H9 (cell line): ENCODE data around the gene INPP5A. TPM values are rescaled to one million over a fixed set of nuclear protein-coding genes. Genes with fewer than 3 reads are reported as not detected.

Experiments
- DNase-seq: peaks from one replicate; pipeline ENCODE4 v3.0.0-alpha.2; 2017
- H2AFZ ChIP-seq: one replicate; pipeline ENCODE4 v1.6.1; 2013; ENCODE audit warnings: mild to moderate bottlenecking, low read length, control low read depth, moderate library complexity
- H2AK5ac ChIP-seq: 2 replicates; pipeline ENCODE4 v1.6.1; 2013; ENCODE audit warnings: low read length, control low read depth, mixed read lengths; ENCODE audit not compliant: insufficient read length
- H2BK120ac ChIP-seq: one replicate; pipeline ENCODE4 v1.6.1; 2013; ENCODE audit warnings: low read depth, mild to moderate bottlenecking, low read length, control low read depth, inconsistent platforms; ENCODE audit not compliant: poor library complexity, severe bottlenecking
- H2BK12ac ChIP-seq: 2 replicates; pipeline ENCODE4 v1.6.1; 2013; ENCODE audit warnings: low read length, control low read depth, mixed read lengths, low read depth; ENCODE audit not compliant: insufficient read length
- H2BK15ac ChIP-seq: 2 replicates; pipeline ENCODE4 v1.6.1; 2013; ENCODE audit warnings: low read depth, low read length, control low read depth
- H2BK20ac ChIP-seq: one replicate; pipeline ENCODE4 v1.6.1; 2013; ENCODE audit warnings: low read depth, mild to moderate bottlenecking, low read length, control low read depth, inconsistent platforms; ENCODE audit not compliant: poor library complexity, severe bottlenecking
- H2BK5ac ChIP-seq: 2 replicates; pipeline ENCODE4 v1.6.1; 2013; ENCODE audit warnings: low read length, control low read depth, mixed read lengths; ENCODE audit not compliant: insufficient read length
- H3K14ac ChIP-seq: 2 replicates; pipeline ENCODE4 v1.6.1; 2013; ENCODE audit warnings: low read length, control low read depth; ENCODE audit not compliant: insufficient read depth
- H3K18ac ChIP-seq: 2 replicates; pipeline ENCODE4 v1.6.1; 2013; ENCODE audit warnings: low read depth, mild to moderate bottlenecking, mixed read lengths, low read length, control low read depth; ENCODE audit not compliant: insufficient read length
- H3K23ac ChIP-seq: 2 replicates; pipeline ENCODE4 v1.6.1; 2013; ENCODE audit warnings: low read length, control low read depth, mixed read lengths, low read depth; ENCODE audit not compliant: insufficient read length
- H3K23me2 ChIP-seq: 2 replicates; pipeline ENCODE4 v1.6.1; 2013; ENCODE audit warnings: low read depth, mild to moderate bottlenecking, mixed read lengths, low read length, control low read depth; ENCODE audit not compliant: insufficient read length, poor library complexity, severe bottlenecking
- H3K27ac ChIP-seq: 2 replicates; pipeline ENCODE4 v1.5.1; 2013; ENCODE audit warnings: low read length, control low read depth, mixed read lengths, low read depth; ENCODE audit not compliant: insufficient read length
- H3K27me3 ChIP-seq: 2 replicates; pipeline ENCODE4 v1.6.1; 2013; ENCODE audit warnings: low read length, control low read depth, inconsistent platforms; ENCODE audit not compliant: insufficient read depth
- H3K4ac ChIP-seq: 2 replicates; pipeline ENCODE4 v1.6.1; 2013; ENCODE audit warnings: low read depth, mild to moderate bottlenecking, control low read depth, inconsistent platforms, low read length, moderate library complexity
- H3K4me1 ChIP-seq: 2 replicates; pipeline ENCODE4 v1.6.1; 2013; ENCODE audit warnings: low read length, control low read depth, inconsistent platforms; ENCODE audit not compliant: insufficient read depth
- H3K4me2 ChIP-seq: 2 replicates; pipeline ENCODE4 v1.6.1; 2013; ENCODE audit warnings: low read length, control low read depth, mixed read lengths; ENCODE audit not compliant: insufficient read length, insufficient read depth
- H3K56ac ChIP-seq: 2 replicates; pipeline ENCODE4 v1.6.1; 2013; ENCODE audit warnings: low read depth, mild to moderate bottlenecking, mixed read lengths, low read length, control low read depth; ENCODE audit not compliant: insufficient read length
- H3K79me1 ChIP-seq: 2 replicates; pipeline ENCODE4 v1.6.1; 2013; ENCODE audit warnings: low read depth, mild to moderate bottlenecking, moderate library complexity, low read length, control low read depth, inconsistent platforms; ENCODE audit not compliant: insufficient read depth, poor library complexity, severe bottlenecking
- H3K79me2 ChIP-seq: 2 replicates; pipeline ENCODE4 v1.6.1; 2013; ENCODE audit warnings: low read length, control low read depth, inconsistent platforms; ENCODE audit not compliant: insufficient read depth
- H3K9ac ChIP-seq: 2 replicates; pipeline ENCODE4 v1.6.1; 2013; ENCODE audit warnings: low read length, control low read depth, mixed read lengths; ENCODE audit not compliant: insufficient read length; ENCODE audit errors: extremely low read depth
- H3K9me3 ChIP-seq: one replicate; pipeline ENCODE4 v1.6.1; 2013; ENCODE audit warnings: low read depth, low read length, inconsistent platforms; ENCODE audit not compliant: control insufficient read depth
- H3T11ph ChIP-seq: one replicate; pipeline ENCODE4 v1.6.1; 2013; ENCODE audit warnings: mild to moderate bottlenecking, low read length, control low read depth, inconsistent platforms
- H4K20me1 ChIP-seq: one replicate; pipeline ENCODE4 v1.6.1; 2013; ENCODE audit not compliant: control insufficient read depth, insufficient read length, insufficient read depth
- H4K5ac ChIP-seq: 2 replicates; pipeline ENCODE4 v1.6.1; 2013; ENCODE audit warnings: low read depth, mild to moderate bottlenecking, mixed read lengths, low read length, control low read depth; ENCODE audit not compliant: insufficient read length
- H4K8ac ChIP-seq: replicated peaks from 2 replicates; pipeline ENCODE4 v1.6.1; 2013; ENCODE audit warnings: low read length, control low read depth, mixed read lengths, low read depth; ENCODE audit not compliant: insufficient read length
- H4K91ac ChIP-seq: 2 replicates; pipeline ENCODE4 v1.6.1; 2013; ENCODE audit warnings: low read depth, mild to moderate bottlenecking, moderate library complexity, mixed read lengths, low read length, control low read depth; ENCODE audit not compliant: insufficient read length
- H3K27ac Mint-ChIP-seq, 3 experiments: 2 replicates in 2 of 3; 3 replicates in 1 of 3; pipeline ENCODE4 v1.8.0; 2020 to 2021; ENCODE audit warnings: mixed read lengths in 3 of 3, mild to moderate bottlenecking in 1 of 3, moderate library complexity in 1 of 3
- H3K27me3 Mint-ChIP-seq: 2 replicates; pipeline ENCODE4 v1.8.0; 2021; ENCODE audit warnings: low read depth, mild to moderate bottlenecking, moderate library complexity, mixed read lengths
- H3K36me3 Mint-ChIP-seq, 3 experiments: 2 replicates in 2 of 3; 3 replicates in 1 of 3; pipeline ENCODE4 v1.8.0; 2020 to 2021; ENCODE audit warnings: low read depth in 3 of 3, mixed read lengths in 3 of 3; ENCODE audit not compliant: insufficient read depth in 1 of 3
- H3K4me1 Mint-ChIP-seq, 2 experiments: 2 replicates each; pipeline ENCODE4 v1.8.0; 2020; ENCODE audit warnings: mixed read lengths in 2 of 2
- H3K4me3 Mint-ChIP-seq, 2 experiments: 2 replicates in 1 of 2; 3 replicates in 1 of 2; pipeline ENCODE4 v1.8.0; 2020 to 2021; ENCODE audit warnings: mild to moderate bottlenecking in 2 of 2, mixed read lengths in 2 of 2, moderate library complexity in 1 of 2
- H3K9me3 Mint-ChIP-seq, 2 experiments: 2 replicates in 1 of 2; 3 replicates in 1 of 2; pipeline ENCODE4 v1.8.0; 2020; ENCODE audit warnings: mild to moderate bottlenecking in 2 of 2, mixed read lengths in 2 of 2, moderate library complexity in 1 of 2
- WGBS: extraction: QIAGEN DNeasy Blood & Tissue Kit; methylation state at CpG from one replicate; pipeline ENCODE4 v1.1.7; 2013; ENCODE audit warnings: missing lambda C conversion rate, low lambda C conversion rate, mixed read lengths; ENCODE audit not compliant: insufficient read length; ENCODE audit errors: extremely low coverage; 5-methylcytosine and 5-hydroxymethylcytosine counted together
- total RNA-seq: library from RNA; stranded (reverse); gene quantifications from 2 replicates; pipeline ENCODE4 v1.2.1, GENCODE V29; 2021
- TF ChIP-seq, protein P1 (sequence below): fragments of 200-600 bp; sonication (generic); conservative IDR thresholded peaks from 3 replicates; pipeline ENCODE4 v1.8.0; 2021; ENCODE audit warnings: antibody characterized with exemption, mild to moderate bottlenecking

The INPP5A gene
- total RNA-seq, 1 experiment from 2014 or later = 17.7 TPM

DNA sequence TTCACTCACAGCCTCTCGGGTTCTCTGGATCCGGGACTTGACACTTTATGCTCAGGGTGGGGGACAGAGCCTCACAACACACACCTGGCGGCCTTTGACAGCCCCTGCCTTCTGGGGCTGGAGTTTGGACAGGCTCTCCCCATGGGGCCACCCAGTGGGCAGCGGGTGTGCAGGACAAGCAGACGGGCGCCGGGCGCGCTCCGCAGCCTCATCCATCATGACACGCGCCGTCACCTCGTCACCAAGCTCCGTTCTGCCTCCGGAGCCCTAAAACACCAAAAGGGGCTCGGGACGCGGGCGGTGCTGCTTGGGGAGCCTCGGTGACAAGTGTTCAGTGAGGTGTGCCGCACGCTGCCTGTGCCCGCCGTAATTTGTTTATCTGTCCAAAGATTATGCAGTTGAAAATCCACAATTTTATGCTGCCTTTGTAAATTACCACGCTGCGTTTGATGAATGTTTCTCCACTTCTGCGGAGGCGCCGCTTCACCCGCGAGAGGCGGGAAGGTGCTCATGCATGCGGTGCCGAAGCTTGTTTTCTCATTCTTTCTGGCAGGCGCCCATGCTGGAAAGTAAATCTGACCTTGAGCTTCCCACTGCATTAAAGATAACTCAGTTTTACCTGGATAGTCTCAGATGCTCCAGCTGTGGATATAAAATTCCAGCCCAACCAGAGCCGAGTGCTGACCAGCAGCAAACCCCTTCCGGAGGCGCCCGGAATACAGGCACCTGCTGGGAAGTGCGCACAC, 242.1 kb downstream of the INPP5A start:
- no peaks in the 10 kb centered on the region; a peak in 1 of 5 replicates for H3K9me3 Mint-ChIP-seq
- no peak overlapping the region for H3K27ac ChIP-seq
- H2AK5ac ChIP-seq = no peak overlapping the region
- peaks cover 28% of the 10 kb centered on the region for H3K27me3 ChIP-seq
- H3K14ac ChIP-seq = no peak overlapping the region; the same call in 1 of the 2 replicates
- H2BK20ac ChIP-seq = no peak overlapping the region
- no peak overlapping the region for H4K8ac ChIP-seq
- H4K20me1 ChIP-seq = no peaks in the 10 kb centered on the region
- no peak overlapping the region for H3K23ac ChIP-seq
- no peak for DNase-seq
- H3K27ac Mint-ChIP-seq = no peak overlapping the region
- no peak overlapping the region for H2BK5ac ChIP-seq
- H3K4ac ChIP-seq = no peak overlapping the region
- H3K27me3 Mint-ChIP-seq = peaks cover 40% of the 10 kb centered on the region
- H2BK120ac ChIP-seq = no peak overlapping the region
- peaks cover 14 to 21% of the 10 kb centered on the region in 2 experiments for H3K4me1 Mint-ChIP-seq
- H3K9ac ChIP-seq = no peak overlapping the region
- H3K23me2 ChIP-seq = no peaks in the 10 kb centered on the region
- H3K56ac ChIP-seq = no peak overlapping the region
- no peak overlapping the region for H3K4me3 Mint-ChIP-seq
- no peak overlapping the region for H2BK15ac ChIP-seq
- no peak overlapping the region for H4K91ac ChIP-seq
- H3K4me1 ChIP-seq = 0 out of 2 replicates have a peak, but pooled peaks cover 3% of the 10 kb centered on the region
- H4K5ac ChIP-seq = no peak overlapping the region
- H3K4me2 ChIP-seq = no peak overlapping the region
- TF ChIP-seq, protein P1, sequence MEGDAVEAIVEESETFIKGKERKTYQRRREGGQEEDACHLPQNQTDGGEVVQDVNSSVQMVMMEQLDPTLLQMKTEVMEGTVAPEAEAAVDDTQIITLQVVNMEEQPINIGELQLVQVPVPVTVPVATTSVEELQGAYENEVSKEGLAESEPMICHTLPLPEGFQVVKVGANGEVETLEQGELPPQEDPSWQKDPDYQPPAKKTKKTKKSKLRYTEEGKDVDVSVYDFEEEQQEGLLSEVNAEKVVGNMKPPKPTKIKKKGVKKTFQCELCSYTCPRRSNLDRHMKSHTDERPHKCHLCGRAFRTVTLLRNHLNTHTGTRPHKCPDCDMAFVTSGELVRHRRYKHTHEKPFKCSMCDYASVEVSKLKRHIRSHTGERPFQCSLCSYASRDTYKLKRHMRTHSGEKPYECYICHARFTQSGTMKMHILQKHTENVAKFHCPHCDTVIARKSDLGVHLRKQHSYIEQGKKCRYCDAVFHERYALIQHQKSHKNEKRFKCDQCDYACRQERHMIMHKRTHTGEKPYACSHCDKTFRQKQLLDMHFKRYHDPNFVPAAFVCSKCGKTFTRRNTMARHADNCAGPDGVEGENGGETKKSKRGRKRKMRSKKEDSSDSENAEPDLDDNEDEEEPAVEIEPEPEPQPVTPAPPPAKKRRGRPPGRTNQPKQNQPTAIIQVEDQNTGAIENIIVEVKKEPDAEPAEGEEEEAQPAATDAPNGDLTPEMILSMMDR = no peak
- no peaks in the 10 kb centered on the region for H3K79me1 ChIP-seq
- no peak overlapping the region for H3K18ac ChIP-seq
- H2AFZ ChIP-seq = no peak overlapping the region
- WGBS = no CpG with 5 or more reads among the region's 41 CpGs
- H2BK12ac ChIP-seq = no peak overlapping the region
- no peaks in the 10 kb centered on the region for H3K79me2 ChIP-seq
- no peaks in the 10 kb centered on the region for H3K9me3 ChIP-seq
- H3K36me3 Mint-ChIP-seq = peaks cover 0 to 3% (median 0%) of the 10 kb centered on the region in 3 experiments; a peak in 4 of 7 replicates
- H3T11ph ChIP-seq = no peak overlapping the region
